Measurements from ENCODE around the gene UBE2B.
"Not testable (repeated sequence)": the region's sequence is repeated elsewhere in the genome, so short reads cannot be mapped to it uniquely, and the experiment has no call there.

The UBE2B gene

GRCh38 chr5:134411546-134412266, 40.3 kb downstream of the UBE2B start, which contains the start of gene CDKN2AIPNL:
CDKN2AIPNL (minus strand) TSS chr5:134411881; CDS start chr5:134411854, 27 bp downstream.
- TF ChIP-seq CTCF (conservative IDR thresholded peaks at IDR 0.05; ENCODE audit: control insufficient read depth, insufficient read depth, low read depth, low read length) = no peak
- DNase-seq (ENCODE audit: low read depth) = peak; percentile 79
- H3K4me3 ChIP-seq (ENCODE audit: control insufficient read depth, low read depth, low read length) = peak within 1 kb of the TSS; percentile 90

DNA sequence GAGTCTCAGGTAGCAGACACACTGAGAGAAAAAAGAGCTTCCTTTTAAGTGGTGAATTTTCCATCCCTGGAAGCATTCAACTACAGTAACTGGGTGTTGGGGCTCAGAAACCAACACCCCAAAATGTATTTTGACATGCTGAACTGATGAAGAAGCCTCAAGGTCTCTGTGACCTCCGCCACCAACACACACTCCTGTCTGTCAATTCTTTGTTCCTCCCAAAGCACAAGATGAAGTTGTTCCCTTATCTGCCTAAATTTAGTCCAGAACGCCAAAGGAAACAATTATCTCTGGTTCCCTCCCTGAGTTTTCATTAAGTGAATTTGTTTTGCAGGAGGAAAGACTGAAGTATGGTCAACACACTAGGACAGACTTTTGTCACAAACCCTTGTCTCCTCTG, 41.7 kb downstream of the UBE2B start:
- H3K4me3 ChIP-seq (ENCODE audit: control insufficient read depth, low read depth, low read length) = no peak overlapping the region
- no peak for DNase-seq (ENCODE audit: low read depth)
- no peak for TF ChIP-seq CTCF (conservative IDR thresholded peaks at IDR 0.05; ENCODE audit: control insufficient read depth, insufficient read depth, low read depth, low read length)

DNA sequence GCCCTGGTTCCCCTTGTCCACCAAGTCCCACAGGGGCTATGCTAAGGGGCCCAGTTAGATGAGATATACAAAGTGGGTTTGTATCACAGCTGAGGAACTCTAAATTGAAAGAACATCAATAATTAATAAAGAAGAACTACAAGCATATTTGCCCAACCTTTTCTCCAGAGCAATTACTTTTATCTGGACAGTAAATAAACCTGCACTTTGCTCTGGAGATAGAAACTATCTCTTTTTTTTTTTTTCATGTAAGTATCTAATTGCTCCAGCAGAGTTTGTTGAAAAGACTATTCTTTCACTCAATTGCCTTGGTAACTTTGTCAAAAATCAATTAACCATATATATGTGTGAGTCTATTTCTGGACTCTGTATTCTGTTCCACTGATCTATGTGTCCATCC, 46.3 kb downstream of the UBE2B start:
- DNase-seq (ENCODE audit: low read depth) = no peak
- TF ChIP-seq CTCF (conservative IDR thresholded peaks at IDR 0.05; ENCODE audit: control insufficient read depth, insufficient read depth, low read depth, low read length) = no peak
- H3K4me3 ChIP-seq (ENCODE audit: control insufficient read depth, low read depth, low read length) = no peak overlapping the region

- no peak overlapping the region for H3K4me3 ChIP-seq (ENCODE audit: control insufficient read depth, low read depth, low read length)
- no peak for TF ChIP-seq CTCF (conservative IDR thresholded peaks at IDR 0.05; ENCODE audit: control insufficient read depth, insufficient read depth, low read depth, low read length)
- DNase-seq (ENCODE audit: low read depth) = no peak
Measured at GRCh38 chr5:134418958-134419357, 47.6 kb downstream of the UBE2B start.

- H3K4me3 ChIP-seq (ENCODE audit: control insufficient read depth, low read depth, low read length) = no peak overlapping the region
- no peak for TF ChIP-seq CTCF (conservative IDR thresholded peaks at IDR 0.05; ENCODE audit: control insufficient read depth, insufficient read depth, low read depth, low read length)
- DNase-seq (ENCODE audit: low read depth) = peak; percentile 39
Measured at GRCh38 chr5:134420343-134420742, 49.0 kb downstream of the UBE2B start.

DNA sequence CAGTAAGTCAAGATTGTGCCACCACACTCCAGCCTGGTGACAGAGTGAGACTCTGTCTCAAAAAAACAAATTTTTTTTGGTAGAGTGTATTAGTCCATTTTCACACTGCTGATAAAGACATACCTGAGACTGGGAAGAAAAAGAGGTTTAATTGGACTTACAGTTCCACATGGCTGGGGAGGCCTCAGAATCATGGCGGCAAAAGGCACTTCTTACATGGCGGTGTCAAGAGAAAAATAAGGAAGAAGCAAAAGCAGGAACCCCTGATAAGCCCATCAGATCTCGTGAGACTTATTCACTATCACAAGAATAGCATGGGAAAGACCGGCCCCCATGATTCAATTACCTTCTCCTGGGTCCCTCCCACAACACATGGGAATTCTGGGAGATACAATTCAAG, 49.7 kb downstream of the UBE2B start:
- not testable (repeated sequence) for DNase-seq (ENCODE audit: low read depth); H3K4me3 ChIP-seq (ENCODE audit: control insufficient read depth, low read depth, low read length)

DNA sequence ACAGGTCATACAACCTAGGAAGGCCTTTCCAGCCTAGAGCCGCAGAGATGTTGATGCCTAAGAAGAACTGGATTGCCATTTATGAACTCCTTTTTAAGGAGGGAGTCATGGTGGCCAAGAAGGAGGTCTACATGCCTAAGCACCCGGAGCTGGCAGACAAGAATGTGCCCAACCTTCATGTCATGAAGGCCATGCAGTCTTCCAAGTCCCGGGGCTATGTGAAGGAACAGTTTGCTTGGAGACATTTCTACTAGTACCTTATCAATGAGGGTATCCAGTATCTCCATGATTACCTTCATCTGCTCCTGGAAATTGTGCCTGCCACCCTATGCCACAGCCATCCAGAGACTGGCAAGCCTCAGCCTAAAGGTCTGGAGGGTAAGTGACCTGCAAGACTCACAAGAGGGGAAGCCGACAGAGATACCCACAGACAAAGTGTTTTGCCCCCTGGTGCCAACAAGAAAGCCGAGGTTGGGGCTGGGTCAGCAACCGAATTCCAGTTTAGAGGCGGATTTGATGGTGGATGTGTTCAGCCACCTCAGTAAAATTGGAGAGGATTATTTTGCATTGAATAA, 51.5 kb downstream of the UBE2B start:
- TF ChIP-seq CTCF (conservative IDR thresholded peaks at IDR 0.05; ENCODE audit: control insufficient read depth, insufficient read depth, low read depth, low read length) = no peak
- no peak overlapping the region for H3K4me3 ChIP-seq (ENCODE audit: control insufficient read depth, low read depth, low read length)
- no peak for DNase-seq (ENCODE audit: low read depth)
